ENCODE data around the gene HSDL2.
"Not testable (repeated sequence)": the region's sequence is repeated elsewhere in the genome, so short reads cannot be mapped to it uniquely, and the experiment has no call there.

HSDL2 gene

DNA sequence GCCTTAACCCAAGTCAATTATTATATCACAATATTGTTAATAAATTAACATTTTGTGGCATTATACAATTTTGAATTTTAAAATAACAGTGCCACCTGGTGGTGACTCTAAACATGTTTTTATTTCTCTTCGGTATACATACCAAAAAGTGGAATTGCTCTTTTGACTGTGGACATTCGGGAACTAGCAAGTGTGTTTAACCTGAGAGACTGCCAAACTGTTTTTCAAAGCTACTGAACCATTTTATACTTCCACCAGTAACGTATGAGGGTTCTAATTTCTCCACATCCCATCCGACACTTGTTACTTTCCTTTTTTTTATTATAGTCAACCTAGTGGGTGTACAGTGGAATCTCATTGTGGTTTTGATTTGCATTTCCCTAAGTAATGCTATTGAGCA lies 18.3 kb upstream of the HSDL2 start:
- no peak for DNase-seq
- intact Hi-C loops (cut with DNase I), result loop anchor here (2.0 to 10.0 kb wide), 2 partner anchors 275 to 597 kb away; no protein-coding TSS in a partner anchor

DNA sequence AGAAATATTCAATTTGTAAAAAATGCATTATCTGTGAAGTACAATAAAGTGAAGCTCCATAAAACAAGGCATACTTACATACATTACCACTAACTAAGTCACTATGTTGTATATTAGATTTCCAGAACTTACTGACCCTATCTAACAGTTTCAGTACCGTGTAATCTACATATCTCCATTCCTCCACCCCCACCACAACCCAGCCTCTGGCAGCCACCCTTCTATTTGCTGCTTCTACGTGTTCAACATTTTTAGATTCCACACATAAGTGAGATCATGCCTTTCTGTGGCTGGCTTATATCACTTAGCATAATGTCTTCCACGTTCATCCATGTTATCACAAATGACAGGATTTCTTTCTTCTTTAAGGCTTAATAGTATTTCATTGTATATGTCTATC lies 15.1 kb upstream of the HSDL2 start:
- intact Hi-C loops (cut with DNase I), result loop anchor here (10.0 kb wide), 1 partner anchor 600 kb away; no protein-coding TSS in a partner anchor

DNA sequence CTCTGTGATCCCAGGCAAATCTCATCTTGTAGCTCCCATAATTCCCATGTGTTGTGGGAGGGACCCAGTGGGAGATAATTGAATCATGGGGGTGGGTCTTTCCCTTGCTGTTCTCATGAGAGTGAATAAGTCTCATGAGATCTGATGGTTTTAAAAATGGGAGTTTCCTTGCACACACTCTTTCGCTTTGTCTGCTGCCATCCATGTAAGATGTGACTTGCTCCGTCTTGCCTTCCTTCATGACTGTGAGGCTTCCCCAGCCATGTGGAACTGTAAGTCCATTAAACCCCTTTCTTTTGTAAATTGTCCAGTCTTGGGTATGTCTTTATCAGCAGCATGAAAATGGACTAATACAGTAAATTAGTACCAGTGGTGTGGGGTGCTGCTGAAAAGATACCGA lies 14.7 kb upstream of the HSDL2 start:
- intact Hi-C loops (cut with DNase I), result loop anchor here (10.0 kb wide), 1 partner anchor 600 kb away; no protein-coding TSS in a partner anchor
- not testable (repeated sequence) for DNase-seq

More for the DNA sequence above, 15.1 kb upstream of the HSDL2 start:
- DNase-seq, result no peak

DNA sequence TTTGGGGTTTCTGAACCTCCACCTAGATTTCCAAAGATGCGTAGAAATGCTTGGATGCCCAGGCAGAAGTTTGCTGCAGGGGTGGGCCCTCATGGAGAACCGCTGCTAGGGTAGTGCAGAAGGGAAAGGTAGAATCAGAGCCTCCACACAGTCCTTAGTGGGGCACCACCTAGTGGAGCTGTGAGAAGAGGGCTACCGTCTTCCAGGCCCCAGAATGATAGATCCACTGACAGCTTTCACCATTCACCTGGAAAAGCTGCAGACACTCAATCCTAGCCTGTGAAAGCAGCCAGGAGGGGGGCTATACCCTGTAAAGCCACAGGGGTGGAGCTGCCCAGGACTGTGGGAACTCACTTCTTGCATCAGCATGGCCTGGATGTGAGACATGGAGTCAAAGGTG lies 13.3 kb upstream of the HSDL2 start:
- intact Hi-C loops (cut with DNase I), result loop anchor here (10.0 kb wide), 1 partner anchor 602 kb away; no protein-coding TSS in a partner anchor
- no peak for DNase-seq

DNA sequence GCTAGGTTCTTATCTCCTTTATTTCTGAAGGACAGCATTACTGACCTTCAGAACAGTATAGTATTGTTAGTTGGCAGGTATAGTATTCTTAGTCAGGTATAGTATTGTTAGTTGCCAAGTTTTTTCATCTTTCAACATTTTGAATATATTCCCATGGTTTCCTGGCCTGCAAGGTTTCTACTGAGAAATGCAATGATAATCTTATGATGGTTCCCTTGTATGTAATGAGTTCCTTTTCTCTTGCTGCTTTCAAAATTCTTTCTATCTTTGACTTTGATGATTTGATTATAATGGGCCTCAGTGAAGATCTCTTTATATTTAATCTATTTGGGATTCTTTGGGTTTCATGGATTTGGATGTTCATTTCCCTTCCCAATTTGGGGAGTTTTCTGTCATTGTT lies 12.4 kb upstream of the HSDL2 start:
- intact Hi-C loops (cut with DNase I), result loop anchor here (10.0 kb wide), 1 partner anchor 603 kb away; no protein-coding TSS in a partner anchor
- DNase-seq, result no peak

DNA sequence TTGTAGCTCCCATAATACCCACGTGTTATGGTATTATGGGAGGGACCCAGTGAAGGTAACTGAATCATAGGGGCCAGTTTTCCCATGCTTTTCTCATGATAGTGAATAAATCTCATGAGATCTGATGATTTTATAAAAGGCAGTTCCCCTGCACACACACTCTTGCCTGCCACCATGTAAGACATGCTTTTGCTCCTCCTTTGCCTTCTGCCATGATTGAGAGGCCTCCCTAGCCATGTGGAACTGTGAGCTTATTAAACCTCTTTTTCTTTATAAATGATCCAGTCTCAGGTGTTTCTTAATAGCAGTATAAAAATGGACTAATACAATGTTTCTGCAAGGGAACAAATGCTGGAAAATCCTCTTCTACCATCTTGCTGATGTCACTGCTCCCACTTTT lies 10.1 kb upstream of the HSDL2 start:
- intact Hi-C loops (cut with DNase I), result loop anchor here (10.0 kb wide), 1 partner anchor 605 kb away; no protein-coding TSS in a partner anchor
- DNase-seq, result no peak

DNA sequence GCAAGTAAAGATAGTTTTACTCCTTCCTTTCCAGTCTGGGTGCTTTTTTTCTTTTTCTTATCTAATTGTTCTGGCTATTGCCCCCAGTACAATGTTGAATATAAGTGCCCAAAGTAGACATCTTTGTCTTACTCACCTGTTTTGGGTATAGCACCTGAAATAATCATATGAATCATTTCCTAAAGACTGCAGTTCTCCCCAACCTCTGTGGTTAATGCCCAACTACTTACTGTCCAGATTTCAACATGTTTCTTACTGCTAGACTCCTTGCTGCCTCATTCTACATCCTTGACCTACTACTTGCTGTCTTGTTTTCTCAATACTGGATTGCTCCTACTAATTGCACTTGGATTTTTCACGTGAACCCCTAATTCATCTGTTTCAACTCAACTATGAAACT lies 8.8 kb upstream of the HSDL2 start:
- intact Hi-C loops (cut with DNase I), result no loop called here
- DNase-seq, result no peak

DNA sequence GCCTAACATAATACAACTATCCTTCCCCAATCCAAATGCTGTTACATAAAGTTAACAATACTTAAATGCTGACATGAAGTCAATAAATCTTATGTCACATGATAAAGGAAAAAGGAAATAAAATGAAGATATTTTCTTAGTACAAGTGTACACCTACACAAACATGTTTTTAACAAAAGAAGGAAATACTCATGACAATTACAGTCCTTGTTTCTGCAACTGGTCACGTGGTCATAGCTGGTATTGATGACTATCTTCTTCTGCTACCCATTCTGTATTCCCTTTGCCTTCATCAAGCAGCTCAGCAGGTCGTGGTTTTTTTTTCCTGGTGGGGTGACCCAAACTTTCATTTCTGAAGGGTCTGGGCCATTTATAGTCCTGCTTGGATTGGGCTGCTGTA lies 6.2 kb upstream of the HSDL2 start:
- DNase-seq; intact Hi-C loops (cut with DNase I): not testable (repeated sequence)

DNA sequence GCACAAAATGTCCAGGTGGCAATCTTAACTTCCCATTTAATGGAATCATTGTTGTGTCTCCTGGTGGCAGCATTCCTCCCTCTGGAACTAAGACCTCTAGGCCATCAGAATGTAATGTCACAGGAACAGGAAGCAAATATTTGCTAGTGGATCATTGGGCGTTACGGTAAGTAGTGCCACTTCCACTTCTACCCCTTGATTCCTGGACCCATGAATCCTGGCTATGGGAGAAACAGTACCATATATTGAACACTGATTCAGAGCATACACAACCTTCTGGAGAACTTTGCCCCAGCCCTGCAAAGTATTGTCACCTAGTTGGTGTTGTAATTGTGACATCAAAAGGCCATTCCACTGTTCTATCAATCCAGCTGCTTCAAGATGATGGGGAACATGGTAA lies 5.7 kb upstream of the HSDL2 start:
- DNase-seq; intact Hi-C loops (cut with DNase I): not testable (repeated sequence)

DNA sequence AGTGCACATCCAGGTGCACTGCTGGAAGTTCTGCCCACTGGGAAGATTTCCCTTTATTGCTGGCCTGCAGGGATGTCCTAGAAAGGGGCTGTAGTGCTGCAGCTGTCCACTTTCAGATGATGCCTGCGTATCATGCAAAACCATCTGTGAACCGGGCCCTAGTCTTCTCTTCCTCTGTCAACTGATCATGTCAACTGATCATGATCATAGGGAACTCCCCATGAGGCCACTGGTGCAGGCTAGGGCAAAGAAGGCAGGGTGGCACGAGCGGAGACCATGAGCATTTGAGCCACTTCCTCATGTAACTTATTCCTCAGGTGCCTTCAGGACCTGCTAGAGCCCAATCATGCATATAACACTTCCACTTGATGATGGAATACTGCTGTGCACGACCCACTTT lies 4.5 kb upstream of the HSDL2 start:
- intact Hi-C loops (cut with DNase I), result loop anchor here (5.0 kb wide), 1 partner anchor 342 kb away; the partner anchor contains the start of gene INIP
- no peak for DNase-seq

DNA sequence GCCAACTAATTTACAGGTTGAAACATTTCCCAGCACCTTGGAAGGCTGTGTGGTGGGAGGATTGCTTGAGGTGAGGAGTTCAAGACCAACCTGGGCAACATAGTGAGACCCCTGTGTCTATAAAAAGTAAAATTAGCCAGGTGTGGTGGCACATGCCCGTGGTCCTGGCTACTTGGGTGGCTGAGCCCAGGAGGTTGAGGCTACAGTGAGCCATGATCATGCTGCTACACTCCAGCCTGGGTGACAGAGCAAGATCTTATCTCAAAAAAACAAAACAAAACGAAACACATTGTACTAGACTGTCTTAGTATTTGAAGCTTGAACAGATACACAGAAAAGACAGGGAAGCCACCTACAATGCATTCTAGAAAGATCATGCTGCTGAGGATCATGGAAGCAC lies 2.8 kb upstream of the HSDL2 start:
- no peak for DNase-seq
- intact Hi-C loops (cut with DNase I), result loop anchor here (5.0 kb wide), 1 partner anchor 340 kb away; the partner anchor contains the start of gene INIP

DNA sequence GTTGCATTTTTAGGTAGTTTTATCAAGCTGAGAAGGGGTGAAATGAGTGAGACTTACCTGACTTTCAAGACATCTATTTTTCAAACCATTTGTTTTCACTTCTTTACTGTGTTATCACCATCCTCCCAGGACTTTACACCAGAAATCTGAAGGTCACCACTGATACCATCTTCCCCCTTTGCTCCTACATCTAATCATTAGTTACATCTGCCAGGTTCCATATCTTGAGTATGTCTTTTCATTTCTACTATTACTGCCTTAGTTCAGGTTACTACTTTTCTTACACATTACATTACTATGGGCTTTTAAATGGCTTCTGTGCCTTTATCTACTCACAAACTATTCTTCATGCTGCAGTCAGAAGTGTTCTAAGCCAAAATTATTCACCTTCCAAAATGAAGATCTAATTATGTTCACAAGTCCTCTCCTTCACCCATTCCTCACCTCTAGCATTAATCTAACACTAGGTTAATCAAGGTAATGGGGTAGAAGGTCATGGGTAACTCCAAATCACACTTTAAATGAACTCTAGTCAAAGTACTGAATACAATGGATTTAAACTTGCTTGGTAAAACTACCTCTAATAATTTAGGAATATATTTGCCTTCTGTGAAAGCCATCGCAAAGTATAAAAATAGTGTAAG lies 2.1 kb upstream of the HSDL2 start:
- intact Hi-C loops (cut with DNase I), result loop anchor here (2.0 to 5.0 kb wide), 2 partner anchors 45 to 339 kb away; partner anchors contain the start of genes INIP and PTBP3

DNA sequence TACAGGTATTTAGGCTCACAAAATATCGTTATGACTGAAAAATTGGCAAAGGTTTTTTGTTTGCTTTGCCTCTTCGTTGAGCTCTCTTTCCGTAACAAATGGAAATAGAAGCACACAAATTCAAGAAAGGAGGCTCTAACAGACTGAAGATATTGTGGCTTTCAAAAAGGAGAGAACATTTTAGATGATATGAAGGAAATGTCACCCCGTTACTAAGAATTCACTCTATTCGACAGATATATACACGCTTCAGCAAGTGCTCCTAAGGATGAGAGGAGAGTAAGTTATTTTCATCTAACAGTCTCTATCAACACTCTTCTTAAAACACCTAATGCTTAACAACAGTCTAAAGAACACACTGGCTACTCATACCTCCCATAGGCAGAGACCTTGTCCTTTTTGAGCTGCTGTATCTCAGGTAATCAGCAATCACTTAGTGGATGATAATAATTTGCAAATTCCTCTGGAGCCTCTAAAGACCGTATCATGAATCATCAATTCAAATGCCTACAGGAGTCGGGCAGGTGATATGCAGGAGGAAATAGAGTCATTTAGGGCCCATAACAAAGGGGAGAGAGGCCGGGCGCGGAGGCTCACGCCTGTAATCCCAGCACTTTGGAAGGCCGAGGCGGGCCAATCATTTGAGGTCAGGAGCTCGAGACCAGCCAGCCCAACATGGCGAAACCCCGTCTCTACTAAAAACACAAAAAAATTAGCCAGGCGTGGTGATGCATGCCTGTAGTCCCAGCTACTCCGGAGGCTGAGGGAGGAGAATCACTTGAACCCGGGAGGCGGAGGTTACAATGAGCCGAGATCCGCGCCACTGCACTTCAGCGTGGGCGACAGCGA lies 1.4 kb upstream of the HSDL2 start:
- DNase-seq, result peak in 1 of 10 donors; percentile 12
- intact Hi-C loops (cut with DNase I), result loop anchor here (2.0 to 5.0 kb wide), 2 partner anchors 46 to 339 kb away; partner anchors contain the start of genes INIP and PTBP3

More for the DNA sequence above, 2.1 kb upstream of the HSDL2 start:
- DNase-seq, result no peak

DNA sequence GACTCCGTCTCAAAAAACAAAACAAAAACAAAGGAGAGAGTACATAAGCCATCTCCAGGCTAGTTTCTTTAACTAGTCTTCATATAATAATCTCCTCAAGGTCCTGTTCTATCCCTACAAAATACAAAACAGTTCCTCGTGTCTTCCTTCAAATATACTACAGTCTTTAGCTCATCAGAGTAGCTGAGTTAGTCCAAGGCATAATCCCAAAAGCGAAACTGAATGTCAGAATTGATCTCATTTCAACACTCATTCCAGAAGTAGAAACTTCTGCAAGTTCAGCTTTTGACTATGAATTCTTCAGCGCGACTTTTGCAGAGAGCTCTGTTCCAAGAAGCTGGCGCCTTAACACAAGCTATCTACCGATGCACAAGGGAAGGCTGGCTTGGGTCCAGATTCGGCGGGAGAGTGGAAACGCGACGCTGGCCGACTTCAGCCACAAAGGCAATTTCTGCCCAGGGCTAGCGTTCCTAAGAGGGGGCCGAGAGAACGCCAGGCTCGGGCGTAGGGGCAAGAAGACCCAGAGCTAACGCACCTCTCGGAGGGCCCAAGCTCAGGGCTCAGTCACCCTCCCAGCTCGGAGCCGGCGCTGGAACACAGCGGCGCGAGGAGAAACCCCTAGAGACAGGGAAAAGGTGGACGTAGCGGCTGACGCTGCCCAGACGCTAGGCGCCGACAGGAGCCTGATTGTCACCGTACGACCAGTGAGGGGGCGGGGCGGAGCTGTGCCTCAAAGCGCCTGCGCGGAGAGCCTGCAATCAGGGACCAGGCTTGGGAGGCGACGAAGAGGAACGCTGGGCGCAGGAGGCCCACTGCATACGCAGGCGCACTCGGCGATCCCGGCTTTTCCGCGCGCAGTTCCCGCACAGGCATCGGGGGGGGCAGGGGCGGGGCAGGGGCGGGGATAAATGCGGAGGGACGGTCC lies 469 bp upstream of the HSDL2 start:
- peak; percentile 97 to 100 (median 99) for DNase-seq
- intact Hi-C loops (cut with DNase I), result loop anchor here (2.0 to 5.0 kb wide), 4 partner anchors 47 to 482 kb away; partner anchors contain the start of genes INIP, KIAA1958, PTBP3 and UGCG

DNA sequence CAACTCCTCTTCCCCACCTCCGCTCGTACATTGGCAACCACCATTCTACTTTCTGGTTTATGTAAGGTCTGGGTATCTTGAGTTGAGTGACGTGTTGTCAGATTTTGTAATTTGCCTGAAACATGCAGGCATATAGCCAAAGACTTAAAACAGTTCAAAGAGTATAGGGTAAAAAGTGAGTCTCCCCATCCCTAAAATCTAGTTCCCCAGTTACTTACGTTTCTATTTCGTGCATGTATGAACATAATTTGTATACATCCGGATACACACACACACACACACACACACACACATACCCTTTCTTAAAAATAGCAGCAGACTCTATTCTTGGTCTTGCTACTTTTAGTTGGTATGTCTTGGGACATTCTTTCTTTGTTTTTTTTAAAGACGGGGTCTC lies 915 bp downstream of the HSDL2 start:
- intact Hi-C loops (cut with DNase I), result loop anchor here (2.0 to 5.0 kb wide), 2 partner anchors 106 to 484 kb away; partner anchors contain the start of genes KIAA1958 and UGCG
- no peak for DNase-seq

DNA sequence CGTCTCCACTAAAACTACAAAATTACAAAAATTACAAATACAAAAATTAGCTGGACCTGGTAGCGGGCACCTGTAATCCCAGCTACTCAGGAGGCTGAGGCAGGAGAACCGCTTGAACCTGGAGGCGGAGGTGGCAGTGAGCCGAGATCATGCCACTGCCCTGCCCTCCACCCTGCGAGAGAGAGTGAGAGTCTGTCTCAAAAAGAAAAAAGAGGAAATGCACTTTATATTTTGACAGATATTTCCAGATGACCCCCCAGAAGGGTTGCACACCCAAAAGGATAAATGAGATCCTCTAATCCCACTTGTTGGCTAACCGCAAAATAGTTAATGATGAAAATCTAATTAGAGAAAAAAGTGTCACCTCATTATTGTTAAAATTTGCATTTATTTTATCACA lies 2.2 kb downstream of the HSDL2 start:
- no peak for DNase-seq
- intact Hi-C loops (cut with DNase I), result loop anchor here (5.0 kb wide), 1 partner anchor 485 kb away; the partner anchor contains the start of gene UGCG

DNA sequence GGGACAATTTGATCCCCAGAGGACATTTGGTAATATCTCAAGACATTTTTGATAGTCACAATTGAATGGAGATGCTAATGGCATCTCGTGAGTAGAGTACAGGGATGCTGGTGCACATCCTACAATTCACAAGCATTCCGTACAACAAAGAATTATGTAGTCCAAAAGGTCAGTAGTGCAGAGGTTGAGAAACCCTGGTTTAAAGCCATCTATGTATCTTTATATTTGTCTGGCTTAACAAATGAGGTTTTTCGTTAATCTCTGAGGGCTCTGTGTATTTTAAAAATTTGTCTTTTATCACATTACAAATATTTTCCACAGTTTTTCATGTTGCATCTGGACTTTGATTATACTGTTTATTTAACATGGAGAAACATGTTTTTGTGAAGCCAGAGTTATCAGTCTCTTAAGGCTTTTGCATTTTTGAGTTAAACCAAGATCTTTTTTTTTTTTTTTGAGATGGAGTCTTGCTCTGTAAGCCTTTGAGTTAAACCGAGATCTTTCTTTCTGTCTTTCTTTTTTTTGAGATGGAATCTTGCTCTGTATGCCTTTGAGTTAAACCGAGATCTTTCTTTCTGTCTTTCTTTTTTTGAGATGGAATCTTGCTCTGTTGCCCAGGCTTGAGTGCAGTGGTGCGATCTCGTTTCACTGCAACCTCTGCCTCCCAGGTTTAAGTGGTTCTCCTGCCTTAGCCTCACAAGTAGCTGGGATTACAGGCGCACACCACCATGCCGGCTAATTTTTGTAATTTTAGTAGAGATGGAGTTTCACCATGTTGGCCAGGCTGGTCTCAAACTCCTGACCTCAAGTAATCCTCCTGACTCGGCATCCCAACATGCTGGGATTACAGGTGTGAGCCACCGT lies 2.8 kb downstream of the HSDL2 start:
- DNase-seq, result no peak
- intact Hi-C loops (cut with DNase I), result loop anchor here (5.0 kb wide), 1 partner anchor 485 kb away; the partner anchor contains the start of gene UGCG

DNA sequence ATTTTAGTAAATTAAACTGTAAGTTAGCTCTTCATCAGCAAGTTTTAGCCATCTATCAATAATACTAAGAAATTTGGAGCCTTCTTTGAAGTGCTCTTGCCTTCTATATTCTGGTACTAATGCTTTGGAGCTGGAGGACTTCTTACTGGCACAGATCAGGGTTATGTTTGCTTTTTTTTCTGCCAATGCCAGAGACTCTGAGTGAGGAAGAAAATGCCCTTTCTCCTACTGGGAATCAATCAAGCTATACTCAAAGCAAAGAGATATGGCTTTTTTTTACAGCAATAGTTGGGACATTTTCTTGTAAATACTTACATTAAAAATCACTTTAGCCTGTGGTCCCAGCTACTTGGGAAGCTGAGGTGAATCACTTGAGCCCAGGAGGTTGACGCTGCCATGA lies 4.3 kb downstream of the HSDL2 start:
- intact Hi-C loops (cut with DNase I), result loop anchor here (5.0 kb wide), 1 partner anchor 487 kb away; the partner anchor contains the start of gene UGCG
- no peak for DNase-seq

DNA sequence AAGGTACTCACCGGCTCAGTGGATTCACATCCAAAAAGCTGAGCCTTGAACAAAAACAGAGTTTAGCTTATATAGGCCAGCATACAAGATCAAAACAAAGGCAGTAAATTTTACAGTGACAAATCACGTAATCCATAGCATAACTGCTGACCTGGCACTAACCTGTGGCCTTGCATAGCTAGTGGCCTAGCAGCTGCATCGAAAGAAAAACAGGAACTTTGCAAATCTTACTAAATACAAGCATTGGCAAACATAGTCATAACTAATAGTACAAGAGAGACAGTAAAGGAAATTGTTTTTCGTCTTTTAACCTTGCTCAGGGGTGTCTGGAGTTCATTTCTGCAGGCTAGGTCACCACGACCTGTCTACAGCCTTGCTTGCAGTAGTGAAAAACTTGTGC lies 4.8 kb downstream of the HSDL2 start:
- intact Hi-C loops (cut with DNase I), result loop anchor here (5.0 kb wide), 1 partner anchor 487 kb away; the partner anchor contains the start of gene UGCG
- DNase-seq, result no peak

Data from posterior cingulate gyrus (tissue), 11 donors.